PFSK-1 (cell line): ENCODE results near the gene PRKAR1B.

Experiments used
- REST ChIP-seq, 2 experiments: IDR thresholded peaks; 2 replicates each; pipeline versions ENCODE4 v1.6.1 to v1.8.0; 2011 to 2012; ENCODE audit warnings: low read depth in 2 of 2, low read length in 2 of 2, control low read depth in 1 of 2, inconsistent platforms in 1 of 2, mild to moderate bottlenecking in 1 of 2, moderate library complexity in 1 of 2; ENCODE audit not compliant: insufficient read depth in 1 of 2
- TAF1 ChIP-seq: IDR thresholded peaks from 2 replicates; pipeline ENCODE4 v1.6.1; 2012; ENCODE audit warnings: low read length, control low read depth, borderline replicate concordance; ENCODE audit not compliant: insufficient read depth

- TF ChIP-seq TAF1: no peak
- no peak for TF ChIP-seq REST (IDR thresholded peaks at IDR 0.05; ENCODE audit: insufficient read depth in 1 of 2, low read depth in 2 of 2, low read length in 2 of 2)
Observed at GRCh38 chr7:611281-611810, 115.7 kb downstream of the PRKAR1B start.
